Measurements from ENCODE around the gene RASAL2. TPM values are rescaled to one million over a fixed set of nuclear protein-coding genes. Genes with fewer than 3 reads are reported as not detected.

Gene RASAL2
- total and polyA plus RNA-seq, 2 of the 4 experiments (the other 2 are of a cell fraction), result 13.1 to 20.6 TPM

DNA sequence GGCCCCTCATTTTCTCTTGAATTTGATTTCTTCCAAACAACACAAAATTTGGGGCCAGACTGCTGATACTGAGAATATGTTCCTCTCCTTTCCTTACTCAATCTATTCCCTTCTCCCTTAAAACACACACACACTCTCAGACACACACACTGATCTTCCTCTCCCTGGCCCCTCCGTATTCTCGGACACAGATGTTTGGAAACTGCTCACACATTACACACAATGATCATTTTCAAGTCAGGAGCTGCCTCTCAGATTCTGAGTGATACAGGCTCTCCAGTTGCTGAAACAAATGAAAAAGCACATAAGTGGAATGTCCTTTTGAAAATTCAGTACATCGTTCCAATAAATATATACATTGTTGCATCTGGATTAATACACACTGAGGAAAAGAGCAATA lies 241.5 kb downstream of the RASAL2 start:
- no peak overlapping the region for H2AFZ ChIP-seq (replicated peaks; ENCODE audit: low read length, poor library complexity)
- CTCF ChIA-PET, result interaction anchor here (0.5 to 0.6 kb wide), 2 partner anchors 27 to 29 kb away, joined by 3 to 4 read pairs; no protein-coding TSS in a partner anchor
- POLR2A ChIA-PET (ENCODE audit: unreplicated experiment), result no interaction called here
- TF ChIP-seq MAFK (IDR thresholded peaks at IDR 0.05; ENCODE audit: low read depth, low read length), result no peak
- TF ChIP-seq FOS (IDR thresholded peaks at IDR 0.05; ENCODE audit: low read depth, low read length), result no peak
- TF ChIP-seq MAZ (IDR thresholded peaks at IDR 0.05; ENCODE audit: borderline replicate concordance, low read depth, low read length), result no peak
- TF ChIP-seq RAD21 (IDR thresholded peaks at IDR 0.05; ENCODE audit: low read length), result no peak
- no peak for TF ChIP-seq CHD1 (IDR thresholded peaks at IDR 0.05; ENCODE audit: low read depth, low read length)
- no peak for TF ChIP-seq RCOR1 (IDR thresholded peaks at IDR 0.05; ENCODE audit: insufficient replicate concordance, low read length)
- TF ChIP-seq POLR2A (IDR thresholded peaks at IDR 0.05; ENCODE audit: low read depth, low read length), result no peak
- TF ChIP-seq MXI1 (IDR thresholded peaks at IDR 0.05; ENCODE audit: borderline replicate concordance, low read depth, low read length), result no peak
- no peak for TF ChIP-seq NFE2L2 (IDR thresholded peaks at IDR 0.05; ENCODE audit: low read depth, low read length)
- TF ChIP-seq, protein P1, sequence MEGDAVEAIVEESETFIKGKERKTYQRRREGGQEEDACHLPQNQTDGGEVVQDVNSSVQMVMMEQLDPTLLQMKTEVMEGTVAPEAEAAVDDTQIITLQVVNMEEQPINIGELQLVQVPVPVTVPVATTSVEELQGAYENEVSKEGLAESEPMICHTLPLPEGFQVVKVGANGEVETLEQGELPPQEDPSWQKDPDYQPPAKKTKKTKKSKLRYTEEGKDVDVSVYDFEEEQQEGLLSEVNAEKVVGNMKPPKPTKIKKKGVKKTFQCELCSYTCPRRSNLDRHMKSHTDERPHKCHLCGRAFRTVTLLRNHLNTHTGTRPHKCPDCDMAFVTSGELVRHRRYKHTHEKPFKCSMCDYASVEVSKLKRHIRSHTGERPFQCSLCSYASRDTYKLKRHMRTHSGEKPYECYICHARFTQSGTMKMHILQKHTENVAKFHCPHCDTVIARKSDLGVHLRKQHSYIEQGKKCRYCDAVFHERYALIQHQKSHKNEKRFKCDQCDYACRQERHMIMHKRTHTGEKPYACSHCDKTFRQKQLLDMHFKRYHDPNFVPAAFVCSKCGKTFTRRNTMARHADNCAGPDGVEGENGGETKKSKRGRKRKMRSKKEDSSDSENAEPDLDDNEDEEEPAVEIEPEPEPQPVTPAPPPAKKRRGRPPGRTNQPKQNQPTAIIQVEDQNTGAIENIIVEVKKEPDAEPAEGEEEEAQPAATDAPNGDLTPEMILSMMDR (conservative IDR thresholded peaks at IDR 0.05; ENCODE audit: low read depth, low read length), result no peak
- no peak for TF ChIP-seq RFX5 (IDR thresholded peaks at IDR 0.05; ENCODE audit: low read depth, low read length)
- TF ChIP-seq, protein P2, sequence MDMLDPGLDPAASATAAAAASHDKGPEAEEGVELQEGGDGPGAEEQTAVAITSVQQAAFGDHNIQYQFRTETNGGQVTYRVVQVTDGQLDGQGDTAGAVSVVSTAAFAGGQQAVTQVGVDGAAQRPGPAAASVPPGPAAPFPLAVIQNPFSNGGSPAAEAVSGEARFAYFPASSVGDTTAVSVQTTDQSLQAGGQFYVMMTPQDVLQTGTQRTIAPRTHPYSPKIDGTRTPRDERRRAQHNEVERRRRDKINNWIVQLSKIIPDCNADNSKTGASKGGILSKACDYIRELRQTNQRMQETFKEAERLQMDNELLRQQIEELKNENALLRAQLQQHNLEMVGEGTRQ (IDR thresholded peaks at IDR 0.05; ENCODE audit: low read depth, low read length), result no peak
- TF ChIP-seq CEBPB (IDR thresholded peaks at IDR 0.05; ENCODE audit: low read depth, low read length), result no peak
- TF ChIP-seq, protein P3, sequence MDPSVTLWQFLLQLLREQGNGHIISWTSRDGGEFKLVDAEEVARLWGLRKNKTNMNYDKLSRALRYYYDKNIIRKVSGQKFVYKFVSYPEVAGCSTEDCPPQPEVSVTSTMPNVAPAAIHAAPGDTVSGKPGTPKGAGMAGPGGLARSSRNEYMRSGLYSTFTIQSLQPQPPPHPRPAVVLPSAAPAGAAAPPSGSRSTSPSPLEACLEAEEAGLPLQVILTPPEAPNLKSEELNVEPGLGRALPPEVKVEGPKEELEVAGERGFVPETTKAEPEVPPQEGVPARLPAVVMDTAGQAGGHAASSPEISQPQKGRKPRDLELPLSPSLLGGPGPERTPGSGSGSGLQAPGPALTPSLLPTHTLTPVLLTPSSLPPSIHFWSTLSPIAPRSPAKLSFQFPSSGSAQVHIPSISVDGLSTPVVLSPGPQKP (IDR thresholded peaks at IDR 0.05; ENCODE audit: borderline replicate concordance, low read depth, low read length), result no peak
- no peak for TF ChIP-seq BHLHE40 (IDR thresholded peaks at IDR 0.05; ENCODE audit: low read depth, low read length)
- TF ChIP-seq SMC3 (IDR thresholded peaks at IDR 0.05; ENCODE audit: low read depth, low read length), result no peak
- H3K56ac ChIP-seq (ENCODE audit: extremely low read depth, insufficient read depth, low read length), result no peak overlapping the region
- H3K4ac ChIP-seq (ENCODE audit: low read depth, low read length), result 0 out of 2 replicates have a peak overlapping the region, but pooled peaks have one; percentile 20
- H3K4me1 ChIP-seq (ENCODE audit: control insufficient read depth, insufficient read depth, low read length), result peaks cover 10% of the 10 kb centered on the region
- H3K9ac ChIP-seq (ENCODE audit: low read depth, low read length), result peak overlapping the region; percentile 56; the same call in 1 of the 2 replicates
- 0 out of 2 replicates have a peak overlapping the region, but pooled peaks have one; percentile 86 for H3K14ac ChIP-seq (replicated peaks; ENCODE audit: low read depth, low read length)
- no peak overlapping the region for H3K4me3 ChIP-seq (ENCODE audit: insufficient read depth, low read depth, low read length)
- 0 out of 2 replicates have a peak overlapping the region, but pooled peaks have one; percentile 0 for H2AK5ac ChIP-seq (ENCODE audit: low read depth, low read length)
- peaks cover 3% of the 10 kb centered on the region; the same call in 1 of the 2 replicates for H4K20me1 ChIP-seq (ENCODE audit: insufficient read depth, low read length)
- WGBS, 2 experiments (ENCODE audit: extremely low coverage in 2 of 2, insufficient read length in 1 of 2), result 20% methylated on average over 1 of the region's 3 CpGs; no CpG with 5 or more reads in 1 of the 2 experiments
- no peak overlapping the region for H2BK20ac ChIP-seq (ENCODE audit: low read depth, low read length)
- H2BK15ac ChIP-seq (ENCODE audit: low read depth, low read length), result no peak overlapping the region
- no peak for ATAC-seq (ENCODE audit: low read depth)
- dilution Hi-C loops (cut with HindIII; ENCODE audit: low sequenced_read_pairs, unreplicated experiment), result no loop called here
- H2AK9ac ChIP-seq (replicated peaks; ENCODE audit: low read depth, low read length, poor library complexity), result no peak overlapping the region
- H3K79me1 ChIP-seq (ENCODE audit: low read depth in 1 of 2, low read length in 2 of 2), result peaks cover 10 to 18% of the 10 kb centered on the region in 2 experiments; a peak in 3 of 4 replicates
- H3K9me3 ChIP-seq (ENCODE audit: control insufficient read depth, insufficient read depth, low read length), result no peaks in the 10 kb centered on the region
- no peaks in the 10 kb centered on the region for H3K27me3 ChIP-seq (ENCODE audit: control insufficient read depth, insufficient read depth, low read length)
- H2BK5ac ChIP-seq (ENCODE audit: low read depth, low read length, poor library complexity, severe bottlenecking), result no peak overlapping the region
- intact Hi-C loops (cut with micrococcal nuclease), result no loop called here
- no peak overlapping the region for H3K27ac ChIP-seq (ENCODE audit: insufficient read depth, low read length)
- peak overlapping the region; percentile 6; the same call in 1 of the 2 replicates for H3K18ac ChIP-seq (ENCODE audit: low read depth, low read length)
- H3K9me1 ChIP-seq (ENCODE audit: insufficient read depth, low read length), result no peaks in the 10 kb centered on the region
- no peak overlapping the region for H2BK120ac ChIP-seq (ENCODE audit: low read depth, low read length)
- peak overlapping the region; percentile 11; the same call in 1 of the 2 replicates for H4K5ac ChIP-seq (ENCODE audit: low read depth, low read length)
- H3K4me2 ChIP-seq (ENCODE audit: low read depth, low read length), result 0 out of 2 replicates have a peak overlapping the region, but pooled peaks have one; percentile 16
- peak overlapping the region; percentile 10 for H3K23ac ChIP-seq (ENCODE audit: low read depth, low read length)
- no peaks in the 10 kb centered on the region for H3K36me3 ChIP-seq (ENCODE audit: control insufficient read depth, insufficient read depth, low read length)
- DNase-seq, result no peak
- H4K8ac ChIP-seq (ENCODE audit: low read depth in 2 of 2, low read length in 2 of 2), result 0 out of 4 replicates have a peak overlapping the region, but pooled peaks of 1 of the 2 experiments have one; percentile 65
- no TSS peak for BruUV-seq (replicated peaks)
- in situ Hi-C loops (cut with MboI; ENCODE audit: low sequenced_read_pairs), result no loop called here
- H4K91ac ChIP-seq (ENCODE audit: insufficient read depth, low read depth, low read length), result no peak overlapping the region
